HepG2 (cell line): Measurements from ENCODE around the gene EPHX1. TPM values are rescaled to one million over a fixed set of nuclear protein-coding genes. Genes with fewer than 3 reads are reported as not detected.
A peak's percentile ranks its signal among the peaks of the same experiment; 100 is the strongest.

Experiments used
- ARID2 ChIP-seq: sonication (generic); formaldehyde crosslinking; IDR thresholded peaks from 2 replicates; pipeline ENCODE4 v1.8.1; 2022; ENCODE audit warnings: mild to moderate bottlenecking, missing genetic modification reagents, borderline replicate concordance
- HDAC1 ChIP-seq: sonication (generic); formaldehyde crosslinking; IDR thresholded peaks from 2 replicates; pipeline ENCODE4 v1.5.1; 2020; ENCODE audit warnings: mild to moderate bottlenecking, missing genetic modification reagents
- HOXA5 ChIP-seq: sonication (generic); formaldehyde crosslinking; IDR thresholded peaks from 2 replicates; pipeline ENCODE4 v1.4.0; 2020; ENCODE audit warnings: missing genetic modification reagents
- KLF6 ChIP-seq: IDR thresholded peaks from 2 replicates; pipeline ENCODE4 v1.8.0; 2016; ENCODE audit warnings: missing biosample characterization, missing genetic modification reagents
- PHF8 ChIP-seq: sonication (generic); formaldehyde crosslinking; IDR thresholded peaks from 2 replicates; pipeline ENCODE4 v1.5.0; 2020; ENCODE audit warnings: missing genetic modification reagents
- SALL2 ChIP-seq: sonication (generic); formaldehyde crosslinking; IDR thresholded peaks from 2 replicates; pipeline ENCODE4 v1.8.1; 2023; ENCODE audit warnings: mild to moderate bottlenecking, missing genetic modification reagents, inconsistent platforms
- SAP130 ChIP-seq: IDR thresholded peaks from 2 replicates; pipeline ENCODE4 v1.6.1; 2016; ENCODE audit warnings: low read depth
- ZFX ChIP-seq: sonication (generic); formaldehyde crosslinking; IDR thresholded peaks from 2 replicates; pipeline ENCODE4 v1.4.0; 2020; ENCODE audit warnings: mild to moderate bottlenecking, low read depth, missing genetic modification reagents, moderate library complexity
- ZMYM3 ChIP-seq: sonication (generic); formaldehyde crosslinking; IDR thresholded peaks from 2 replicates; pipeline ENCODE4 v1.5.1; 2020; ENCODE audit warnings: mild to moderate bottlenecking, missing genetic modification reagents
- polyA plus RNA-seq, 8 experiments: library from polyadenylated mRNA; depleted of rRNA in 3 of 8; stranded (reverse) in 7 of 8; unstranded in 1 of 8; fragments of >200 nt; fragmentation: Illumina TruSeq in 4 of 8; extraction: Trizol in 4 of 8; gene quantifications; 2 replicates each; pipeline versions ENCODE4 v1.2.1 to v1.2.3, GENCODE V29; 2011 to 2016; ENCODE audit warnings: low read depth in 4 of 8, missing spikeins in 1 of 8, mixed read lengths in 1 of 8; ENCODE audit not compliant: insufficient read depth in 1 of 8
- total RNA-seq, 5 experiments: library from RNA; depleted of rRNA; stranded (reverse); fragments of >200 nt; fragmentation: Illumina TruSeq; extraction: Trizol; gene quantifications; 2 replicates each; pipeline ENCODE4 v1.2.3, GENCODE V29; 2016; ENCODE audit warnings: low read depth in 1 of 5
- TF ChIP-seq, protein P1 (sequence below): sonication (generic); formaldehyde crosslinking; IDR thresholded peaks from 2 replicates; pipeline ENCODE4 v1.5.1; 2020; ENCODE audit warnings: mild to moderate bottlenecking, missing genetic modification reagents, moderate library complexity
- TF ChIP-seq, protein P2 (sequence below): sonication (generic); formaldehyde crosslinking; IDR thresholded peaks from 2 replicates; pipeline ENCODE4 v1.9.0; 2022; ENCODE audit warnings: missing genetic modification reagents, mild to moderate bottlenecking, borderline replicate concordance
- TF ChIP-seq, protein P3 (sequence below): IDR thresholded peaks from 2 replicates; pipeline ENCODE4 v1.6.1; 2016; ENCODE audit warnings: low read depth

EPHX1 gene
- total and polyA plus RNA-seq, 2 of the 13 experiments (the other 11 are each of a cell fraction or from before 2014, with no cell fraction given) = 27.7 to 36.5 TPM

DNA sequence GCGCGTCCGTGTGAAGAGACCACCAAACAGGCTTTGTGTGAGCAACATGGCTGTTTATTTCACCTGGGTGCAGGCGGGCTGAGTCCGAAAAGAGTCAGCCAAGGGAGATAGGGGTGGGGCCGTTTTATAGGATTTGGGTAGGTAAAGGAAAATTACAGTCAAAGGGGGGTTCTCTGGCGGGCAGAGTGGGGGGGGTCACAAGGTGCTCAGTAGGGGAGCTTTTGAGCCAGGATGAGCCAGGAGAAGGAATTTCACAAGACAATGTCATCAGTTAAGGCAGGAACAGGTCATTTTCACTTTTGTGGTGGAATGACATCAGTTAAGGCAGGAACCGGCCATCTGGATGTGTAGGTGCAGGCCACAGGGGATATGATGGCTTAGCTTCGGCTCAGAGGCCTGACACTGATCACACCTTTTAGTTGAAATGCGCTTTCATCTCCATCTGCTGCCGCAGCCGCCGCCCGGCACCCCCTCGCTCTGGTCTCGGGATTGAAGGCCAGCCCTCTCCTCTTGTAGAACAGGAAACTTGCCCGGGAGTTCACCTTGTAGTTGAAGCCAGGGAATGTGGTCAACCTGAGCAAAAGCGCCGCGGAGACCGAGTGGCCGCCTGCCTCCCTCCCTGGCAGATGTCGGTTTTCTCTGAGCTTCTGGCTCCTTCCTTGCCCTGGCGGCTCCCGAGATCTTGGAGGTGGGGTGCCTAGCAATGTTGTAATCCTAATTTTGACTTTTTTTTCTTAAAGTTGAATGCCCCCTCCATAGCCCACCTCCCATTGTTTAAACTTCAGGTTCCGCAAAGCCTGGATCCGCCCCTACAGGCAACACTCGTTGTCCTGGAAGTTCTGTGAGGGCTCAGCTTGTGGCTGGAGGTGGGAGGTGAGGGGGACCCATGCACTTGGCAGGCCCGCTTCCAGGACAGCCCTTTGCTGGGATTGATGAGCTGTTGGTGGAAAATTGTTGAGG is 935 bp downstream of the EPHX1 start (continued):
- TF ChIP-seq, protein P1, sequence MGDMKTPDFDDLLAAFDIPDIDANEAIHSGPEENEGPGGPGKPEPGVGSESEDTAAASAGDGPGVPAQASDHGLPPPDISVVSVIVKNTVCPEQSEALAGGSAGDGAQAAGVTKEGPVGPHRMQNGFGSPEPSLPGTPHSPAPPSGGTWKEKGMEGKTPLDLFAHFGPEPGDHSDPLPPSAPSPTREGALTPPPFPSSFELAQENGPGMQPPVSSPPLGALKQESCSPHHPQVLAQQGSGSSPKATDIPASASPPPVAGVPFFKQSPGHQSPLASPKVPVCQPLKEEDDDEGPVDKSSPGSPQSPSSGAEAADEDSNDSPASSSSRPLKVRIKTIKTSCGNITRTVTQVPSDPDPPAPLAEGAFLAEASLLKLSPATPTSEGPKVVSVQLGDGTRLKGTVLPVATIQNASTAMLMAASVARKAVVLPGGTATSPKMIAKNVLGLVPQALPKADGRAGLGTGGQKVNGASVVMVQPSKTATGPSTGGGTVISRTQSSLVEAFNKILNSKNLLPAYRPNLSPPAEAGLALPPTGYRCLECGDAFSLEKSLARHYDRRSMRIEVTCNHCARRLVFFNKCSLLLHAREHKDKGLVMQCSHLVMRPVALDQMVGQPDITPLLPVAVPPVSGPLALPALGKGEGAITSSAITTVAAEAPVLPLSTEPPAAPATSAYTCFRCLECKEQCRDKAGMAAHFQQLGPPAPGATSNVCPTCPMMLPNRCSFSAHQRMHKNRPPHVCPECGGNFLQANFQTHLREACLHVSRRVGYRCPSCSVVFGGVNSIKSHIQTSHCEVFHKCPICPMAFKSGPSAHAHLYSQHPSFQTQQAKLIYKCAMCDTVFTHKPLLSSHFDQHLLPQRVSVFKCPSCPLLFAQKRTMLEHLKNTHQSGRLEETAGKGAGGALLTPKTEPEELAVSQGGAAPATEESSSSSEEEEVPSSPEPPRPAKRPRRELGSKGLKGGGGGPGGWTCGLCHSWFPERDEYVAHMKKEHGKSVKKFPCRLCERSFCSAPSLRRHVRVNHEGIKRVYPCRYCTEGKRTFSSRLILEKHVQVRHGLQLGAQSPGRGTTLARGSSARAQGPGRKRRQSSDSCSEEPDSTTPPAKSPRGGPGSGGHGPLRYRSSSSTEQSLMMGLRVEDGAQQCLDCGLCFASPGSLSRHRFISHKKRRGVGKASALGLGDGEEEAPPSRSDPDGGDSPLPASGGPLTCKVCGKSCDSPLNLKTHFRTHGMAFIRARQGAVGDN (CRISPR knock-in tag) = peak; percentile 82
- TF ChIP-seq SAP130 (CRISPR knock-in tag) (peak; percentile 23; the same call in 1 of the 2 replicates), HOXA5 (CRISPR knock-in tag) (0 out of 2 replicates have a peak, but pooled peaks have one; percentile 15), PHF8 (CRISPR knock-in tag) (0 out of 2 replicates have a peak, but pooled peaks have one; percentile 30), ARID2 (CRISPR knock-in tag) (0 out of 2 replicates have a peak, but pooled peaks have one; percentile 8), SALL2 (CRISPR knock-in tag) (0 out of 2 replicates have a peak, but pooled peaks have one; percentile 31), ZMYM3 (CRISPR knock-in tag) (peak; percentile 16; the same call in 1 of the 2 replicates), ZFX (CRISPR knock-in tag) (peak; percentile 44; the same call in 1 of the 2 replicates), KLF6 (CRISPR knock-in tag) (0 out of 2 replicates have a peak, but pooled peaks have one; percentile 32), HDAC1 (CRISPR knock-in tag) (peak; percentile 55; the same call in 1 of the 2 replicates)
- TF ChIP-seq, protein P2, sequence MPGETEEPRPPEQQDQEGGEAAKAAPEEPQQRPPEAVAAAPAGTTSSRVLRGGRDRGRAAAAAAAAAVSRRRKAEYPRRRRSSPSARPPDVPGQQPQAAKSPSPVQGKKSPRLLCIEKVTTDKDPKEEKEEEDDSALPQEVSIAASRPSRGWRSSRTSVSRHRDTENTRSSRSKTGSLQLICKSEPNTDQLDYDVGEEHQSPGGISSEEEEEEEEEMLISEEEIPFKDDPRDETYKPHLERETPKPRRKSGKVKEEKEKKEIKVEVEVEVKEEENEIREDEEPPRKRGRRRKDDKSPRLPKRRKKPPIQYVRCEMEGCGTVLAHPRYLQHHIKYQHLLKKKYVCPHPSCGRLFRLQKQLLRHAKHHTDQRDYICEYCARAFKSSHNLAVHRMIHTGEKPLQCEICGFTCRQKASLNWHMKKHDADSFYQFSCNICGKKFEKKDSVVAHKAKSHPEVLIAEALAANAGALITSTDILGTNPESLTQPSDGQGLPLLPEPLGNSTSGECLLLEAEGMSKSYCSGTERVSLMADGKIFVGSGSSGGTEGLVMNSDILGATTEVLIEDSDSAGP (CRISPR knock-in tag) = peak; percentile 48; the same call in 1 of the 2 replicates
- TF ChIP-seq, protein P3, sequence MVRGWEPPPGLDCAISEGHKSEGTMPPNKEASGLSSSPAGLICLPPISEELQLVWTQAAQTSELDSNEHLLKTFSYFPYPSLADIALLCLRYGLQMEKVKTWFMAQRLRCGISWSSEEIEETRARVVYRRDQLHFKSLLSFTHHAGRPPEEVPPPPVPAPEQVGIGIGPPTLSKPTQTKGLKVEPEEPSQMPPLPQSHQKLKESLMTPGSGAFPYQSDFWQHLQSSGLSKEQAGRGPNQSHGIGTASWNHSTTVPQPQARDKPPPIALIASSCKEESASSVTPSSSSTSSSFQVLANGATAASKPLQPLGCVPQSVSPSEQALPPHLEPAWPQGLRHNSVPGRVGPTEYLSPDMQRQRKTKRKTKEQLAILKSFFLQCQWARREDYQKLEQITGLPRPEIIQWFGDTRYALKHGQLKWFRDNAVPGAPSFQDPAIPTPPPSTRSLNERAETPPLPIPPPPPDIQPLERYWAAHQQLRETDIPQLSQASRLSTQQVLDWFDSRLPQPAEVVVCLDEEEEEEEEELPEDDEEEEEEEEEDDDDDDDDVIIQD (CRISPR knock-in tag) = 0 out of 2 replicates have a peak, but pooled peaks have one; percentile 8
